Stimulated activated CD8-positive, alpha-beta memory T cell treated with anti-CD3 and anti-CD28 coated beads, Interleukin-7, amount 100 ng/mL, for 4 hours (primary cell): Measurements from ENCODE around the gene LIN28A.

Experiments used
- DNase-seq, 2 donors: peaks; one replicate each; pipeline ENCODE4 v3.0.0-alpha.2; 2020; ENCODE audit warnings: low read depth in 2 of 2

The LIN28A gene

GRCh38 chr1:26434161-26434752, 23.6 kb downstream of the LIN28A start:
- DNase-seq, result no peak

- no peak for DNase-seq
Measured at GRCh38 chr1:26438041-26438440, 27.4 kb downstream of the LIN28A start.

- DNase-seq, result no peak
Measured at GRCh38 chr1:26440259-26440658, 29.6 kb downstream of the LIN28A start.

DNA sequence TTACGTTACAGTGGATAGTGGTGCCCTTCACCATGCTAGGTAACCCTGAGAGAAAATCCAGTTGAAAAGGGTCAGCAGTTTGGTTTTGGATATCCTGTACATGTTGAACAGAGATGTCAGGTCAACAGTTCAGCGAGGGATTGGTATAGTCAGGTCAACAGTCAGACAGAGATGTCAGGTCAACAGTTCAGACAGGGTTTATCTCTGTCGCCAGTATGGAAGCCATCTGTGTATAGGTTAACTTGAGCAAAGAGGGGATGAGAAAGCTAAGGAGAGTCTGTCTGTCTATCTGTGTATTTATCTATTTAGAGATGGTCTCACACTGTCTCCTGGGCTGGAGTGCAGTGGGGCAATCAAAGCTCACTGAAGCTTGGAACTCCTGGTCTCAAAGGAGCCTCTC, 39.3 kb downstream of the LIN28A start:
- DNase-seq, result no peak

GRCh38 chr1:26450908-26451307, 40.3 kb downstream of the LIN28A start:
- no peak for DNase-seq

GRCh38 chr1:26452459-26453183, 42.0 kb downstream of the LIN28A start:
- DNase-seq, result no peak

DNA sequence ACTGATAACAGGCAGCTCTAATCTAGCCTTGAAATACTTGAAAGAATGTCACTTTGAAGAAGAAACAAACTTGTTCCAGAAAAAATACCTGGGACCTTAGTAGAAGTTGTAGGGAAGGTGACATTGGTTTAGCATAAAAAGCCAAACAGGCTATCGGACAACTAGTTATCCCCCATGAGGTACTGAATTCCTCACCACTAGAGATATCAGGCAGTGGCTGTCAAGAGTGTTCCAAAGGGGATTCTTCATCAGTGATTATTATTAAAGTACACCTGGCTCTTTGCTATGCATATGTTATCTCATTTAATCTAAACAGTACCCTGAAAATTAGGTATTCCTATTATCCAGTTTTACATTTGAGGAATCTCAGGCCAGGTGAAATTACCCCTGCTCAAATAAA, 48.5 kb downstream of the LIN28A start:
- no peak for DNase-seq

GRCh38 chr1:26459573-26460031, 49.0 kb downstream of the LIN28A start:
- no peak for DNase-seq

DNA sequence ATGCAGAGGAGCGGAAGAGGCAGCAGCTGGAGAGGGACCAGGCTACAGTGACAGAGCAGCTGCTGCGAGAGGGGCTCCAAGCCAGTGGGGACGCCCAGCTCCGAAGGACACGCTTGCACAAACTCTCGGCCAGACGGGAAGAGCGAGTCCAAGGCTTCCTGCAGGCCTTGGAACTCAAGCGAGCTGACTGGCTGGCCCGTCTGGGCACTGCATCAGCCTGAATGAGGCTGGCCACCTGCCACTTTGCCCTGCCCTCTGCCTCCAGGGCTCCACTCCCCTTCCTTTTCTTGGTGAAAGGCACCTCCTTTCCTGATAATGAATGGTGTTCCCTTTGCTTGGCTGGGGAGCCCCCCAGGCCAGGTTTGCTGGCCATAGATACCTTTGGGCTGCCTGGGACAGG, 58.3 kb downstream of the LIN28A start:
- DNase-seq, result no peak

DNA sequence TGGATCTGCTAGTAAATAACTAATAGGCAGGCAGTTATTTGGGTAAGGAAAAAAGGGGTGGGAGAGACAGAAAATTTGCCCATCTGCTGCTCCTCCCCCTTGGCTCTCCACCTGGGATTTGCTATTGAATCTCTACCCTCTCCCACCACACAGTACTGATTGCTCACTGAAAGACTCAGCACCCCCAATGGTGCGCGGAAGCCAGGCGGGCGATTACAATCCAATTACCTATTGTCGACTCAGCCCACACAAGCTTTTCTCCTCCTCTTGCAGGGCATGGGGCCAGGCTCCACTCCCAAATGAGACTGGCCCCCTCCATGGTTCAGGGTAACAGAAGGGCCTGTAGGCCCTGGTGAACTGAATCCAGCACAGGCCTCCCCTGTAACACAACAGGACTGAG, 58.9 kb downstream of the LIN28A start:
- no peak for DNase-seq

GRCh38 chr1:26470878-26471497, 60.4 kb downstream of the LIN28A start:
- no peak for DNase-seq

DNA sequence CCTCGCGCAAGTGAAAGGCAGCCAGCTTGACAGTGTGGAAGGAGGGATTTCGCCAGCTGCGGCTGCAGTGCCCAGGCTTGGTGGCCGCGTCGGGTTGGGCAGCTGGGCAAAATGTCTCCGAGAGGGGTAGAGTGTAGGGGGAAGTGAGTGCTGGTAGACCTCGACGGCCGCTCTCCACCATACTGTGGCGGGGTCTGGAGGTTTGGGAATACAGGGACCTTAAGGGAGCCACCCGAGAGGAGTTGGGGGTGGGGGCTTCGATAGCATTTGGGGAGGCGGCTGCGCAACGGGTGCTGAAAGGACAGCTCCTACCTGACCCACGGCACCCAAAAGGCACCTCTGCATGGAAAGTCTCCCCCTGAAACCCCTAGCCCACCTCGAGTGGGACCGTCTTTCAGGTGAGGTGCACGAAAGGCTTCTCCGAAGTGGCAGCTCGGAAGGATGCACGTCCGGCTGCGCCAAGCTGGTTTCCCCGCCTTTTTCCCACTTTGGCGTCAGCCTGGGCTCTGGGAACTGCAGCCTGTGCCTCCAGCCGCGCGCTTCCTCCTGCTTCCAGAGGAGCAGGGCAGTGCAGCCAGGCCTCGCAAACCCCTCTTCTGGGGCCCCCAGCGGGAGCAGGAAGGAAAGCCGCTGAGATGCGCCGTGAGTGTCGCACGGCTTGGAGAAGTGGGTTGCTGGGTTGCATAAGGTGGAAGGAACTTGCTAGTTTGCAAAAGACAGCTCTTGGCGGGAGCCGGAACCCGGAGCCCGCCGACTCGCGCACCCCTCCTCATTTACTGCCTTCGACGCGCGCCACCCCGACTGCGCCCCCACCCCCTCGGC, 61.1 kb downstream of the LIN28A start:
- peak; percentile 6 to 24 for DNase-seq

- DNase-seq, result peak; percentile 83 to 85
Measured at GRCh38 chr1:26472320-26472900, 61.8 kb downstream of the LIN28A start, which contains the start of gene HMGN2. TSS of gene HMGN2 (plus strand) at chr1:26472440. CDS start at chr1:26472613, 173 bp downstream.

GRCh38 chr1:26472901-26473845, 62.6 kb downstream of the LIN28A start:
- peak; percentile 90 to 96 for DNase-seq

GRCh38 chr1:26474818-26475217, 64.2 kb downstream of the LIN28A start:
- DNase-seq, result no peak

- DNase-seq, result no peak
Measured at GRCh38 chr1:26475989-26476388, 65.4 kb downstream of the LIN28A start.

DNA sequence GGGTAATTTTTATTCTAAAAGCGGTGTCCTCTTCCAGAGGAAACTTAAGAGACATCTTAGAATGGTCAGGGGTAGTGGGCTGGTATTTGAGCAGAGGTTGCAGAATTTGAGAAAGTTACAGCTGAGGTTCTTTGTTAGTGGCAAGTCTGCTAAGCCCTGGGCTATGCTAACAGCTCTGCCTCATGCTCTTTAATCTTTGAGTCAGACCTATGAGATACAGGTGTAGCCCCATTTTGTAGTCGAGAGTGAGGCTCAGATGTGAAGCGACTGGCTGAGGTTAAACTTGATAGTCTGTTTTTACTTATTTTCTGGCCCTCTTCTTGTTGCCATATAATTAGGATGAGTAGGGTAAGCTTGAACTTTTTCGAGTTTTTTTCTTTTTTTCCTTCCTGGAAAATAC, 66.3 kb downstream of the LIN28A start:
- no peak for DNase-seq

DNA sequence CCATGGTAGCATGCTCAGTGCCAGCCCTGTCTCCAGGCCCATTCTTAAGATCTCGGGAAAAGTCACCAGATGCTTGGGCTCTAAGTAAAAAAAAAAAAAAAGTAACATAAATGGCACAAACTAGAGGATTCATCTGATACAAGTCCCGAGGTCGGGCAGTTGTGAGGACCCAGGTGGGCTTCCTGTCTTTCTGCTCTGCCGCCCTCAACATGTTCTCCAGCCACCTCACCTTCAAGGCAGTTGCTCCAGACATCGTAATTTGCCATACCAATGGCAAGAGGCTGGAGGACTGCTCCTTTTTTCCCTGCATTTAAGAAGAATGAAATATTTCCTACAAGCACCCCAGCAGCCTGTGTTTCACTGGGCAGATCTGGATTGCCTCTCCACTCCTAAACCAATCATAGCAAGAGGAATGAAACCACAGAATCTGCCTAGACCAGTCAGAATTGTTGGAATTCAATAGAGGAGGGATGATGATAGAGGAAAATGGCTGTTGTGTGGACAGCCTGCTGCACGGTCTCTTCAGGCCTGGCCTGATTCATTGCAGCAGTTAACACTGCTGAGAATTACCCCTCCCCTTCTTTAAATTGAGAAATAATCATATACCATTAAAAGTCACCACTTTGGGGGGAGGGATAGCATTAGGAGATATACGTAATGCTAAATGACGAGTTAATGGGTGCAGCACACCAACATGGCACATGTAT, 67.0 kb downstream of the LIN28A start:
- no peak for DNase-seq

DNA sequence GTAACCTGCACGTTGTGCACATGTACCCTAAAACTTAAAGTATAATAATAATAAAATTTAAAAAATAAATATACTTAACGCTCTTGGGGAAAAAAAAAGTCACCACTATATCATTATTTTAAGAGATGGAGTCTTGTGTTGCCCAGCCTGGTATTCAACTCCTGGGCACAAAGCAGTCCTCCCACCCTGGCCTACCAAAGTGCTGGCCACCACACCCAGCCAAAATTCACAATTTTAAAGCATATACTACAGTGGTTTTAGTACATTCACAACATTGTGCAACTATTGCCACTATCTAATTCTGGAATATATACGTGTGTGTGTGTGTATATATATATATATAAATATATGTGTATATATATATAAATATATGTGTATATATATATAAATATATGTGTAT, 67.5 kb downstream of the LIN28A start:
- DNase-seq, result no peak

DNA sequence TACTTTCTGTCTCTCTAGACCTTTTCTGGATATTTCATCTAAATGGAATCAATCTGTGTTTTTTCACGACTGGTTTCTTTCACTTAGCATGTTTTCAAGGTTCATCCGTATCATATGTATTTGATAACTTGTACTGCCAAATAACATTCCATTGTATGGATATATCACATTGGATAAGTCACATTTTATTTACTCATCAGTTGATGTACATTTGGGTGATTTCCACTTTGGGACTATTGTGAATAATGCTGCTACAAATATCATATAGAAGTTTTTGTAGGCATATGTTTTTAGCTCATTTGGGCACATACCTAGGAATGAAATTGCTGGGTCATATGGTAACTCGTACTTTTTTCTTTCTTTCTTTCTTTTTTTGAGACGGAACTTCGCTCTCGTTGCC, 68.4 kb downstream of the LIN28A start:
- DNase-seq, result no peak
